ENCODE results near the gene SLC2A10.

Gene SLC2A10

DNA sequence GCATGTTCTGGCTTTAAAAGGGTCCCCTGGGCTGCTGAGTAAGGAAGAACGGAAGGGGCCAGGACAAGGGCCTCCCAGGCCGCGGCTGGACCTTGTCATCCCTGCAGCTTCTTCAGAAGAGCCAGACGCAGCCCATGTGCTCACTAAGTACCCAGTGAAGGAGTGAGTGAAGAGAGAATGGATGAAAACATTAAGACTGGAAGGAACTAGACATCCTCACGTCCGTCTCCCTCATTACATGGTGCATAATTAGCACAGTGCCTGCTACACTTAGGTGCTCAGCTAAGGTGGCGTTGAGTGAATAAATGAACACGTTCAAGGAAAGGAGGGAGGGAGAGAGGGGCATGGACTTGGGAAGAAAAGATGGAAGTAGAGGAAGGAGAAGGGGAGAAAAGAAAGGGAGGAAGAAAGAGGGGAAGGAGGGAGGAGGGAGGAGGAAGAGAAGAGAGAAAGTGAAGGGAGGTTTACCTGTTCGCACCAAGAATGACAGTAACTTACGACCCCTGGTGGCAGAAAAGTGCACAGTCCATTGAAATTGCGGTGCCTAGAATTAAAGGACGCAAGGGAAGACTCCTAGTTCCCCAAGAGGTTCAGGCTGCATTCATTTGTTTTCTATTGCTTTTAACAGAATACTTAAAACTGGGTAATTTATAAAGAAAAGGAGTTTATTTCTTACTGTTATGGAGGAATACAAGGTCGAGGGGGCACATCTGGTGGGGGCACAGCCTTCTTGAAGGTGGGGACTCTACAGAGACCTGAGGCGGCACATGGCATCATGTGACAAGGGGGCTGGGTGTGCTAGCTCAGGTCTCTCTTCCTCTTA lies 28.2 kb upstream of the SLC2A10 start:
- peak; percentile 44 for DNase-seq (ENCODE audit: insufficient read length, low spot score)
- peak; percentile 66 for FAIRE-seq

DNA sequence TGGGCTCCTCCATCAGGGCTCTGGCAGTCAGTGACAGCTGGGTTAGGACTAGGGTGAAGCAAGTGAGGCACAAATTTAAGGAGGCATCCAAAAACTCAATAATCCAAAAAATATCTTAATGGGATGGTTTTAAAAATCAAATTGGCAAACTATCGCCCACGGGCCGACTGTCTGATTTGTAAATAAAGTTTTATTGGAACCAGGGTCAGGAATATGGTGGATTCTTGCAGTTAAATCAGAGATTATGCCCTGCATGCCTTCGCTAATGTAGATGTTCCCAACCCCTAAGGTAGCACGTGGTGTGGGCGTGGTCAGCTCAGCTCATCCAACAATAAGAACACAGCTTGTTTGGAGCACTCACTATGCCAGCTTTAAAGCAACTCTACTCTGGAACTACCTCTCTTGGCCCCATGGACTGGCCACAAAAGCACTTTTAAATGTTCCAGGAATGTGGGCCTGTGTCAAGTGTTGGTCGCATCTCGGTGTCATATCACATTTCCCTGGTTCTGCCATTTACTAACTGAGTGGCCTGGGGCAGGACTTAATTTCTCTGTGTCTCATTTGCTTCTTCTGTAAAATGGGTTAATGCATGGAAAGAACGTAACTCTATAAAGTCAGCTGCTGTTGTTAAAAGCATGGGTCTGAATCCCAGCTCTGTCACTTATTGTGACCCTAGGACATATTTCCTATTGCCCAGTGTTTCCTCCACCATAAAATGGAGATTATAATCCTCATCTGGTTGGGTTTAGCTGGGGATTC lies 27.2 kb upstream of the SLC2A10 start:
- FAIRE-seq, result no peak
- DNase-seq (ENCODE audit: insufficient read length, low spot score), result no peak

DNA sequence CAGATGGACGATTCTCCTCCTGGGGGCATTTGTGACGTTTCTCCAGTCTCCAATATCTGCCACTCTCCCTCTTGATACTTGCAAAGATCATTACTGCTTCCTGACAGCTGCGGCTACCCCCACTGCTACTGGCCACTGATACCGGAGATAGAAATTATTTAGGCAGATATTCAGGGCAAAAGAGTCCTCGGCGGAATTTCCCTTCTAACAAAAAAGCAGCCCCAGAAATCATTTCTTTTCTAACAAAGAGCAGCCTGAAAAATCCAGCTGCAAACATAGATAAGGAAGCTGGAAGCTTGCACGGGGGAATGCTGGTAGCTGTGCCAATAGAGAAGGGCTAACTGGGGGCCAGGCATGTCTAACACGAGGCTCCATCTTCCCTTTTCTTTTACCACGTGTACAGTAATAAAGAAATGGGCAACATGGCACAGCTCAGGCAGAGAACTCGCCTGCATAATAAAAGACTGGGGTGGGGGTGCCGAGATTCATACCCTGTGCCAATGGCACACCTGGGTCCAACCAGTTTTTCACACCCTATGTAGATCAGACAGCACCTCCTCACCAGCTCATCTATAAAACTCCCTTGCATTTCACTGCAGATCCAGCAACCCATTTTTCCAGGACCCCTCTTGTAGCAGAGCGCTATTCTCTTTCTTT lies 26.3 kb upstream of the SLC2A10 start:
- FAIRE-seq (no peak), DNase-seq (ENCODE audit: insufficient read length, low spot score) (no peak)

- no peak for DNase-seq (ENCODE audit: insufficient read length, low spot score)
- FAIRE-seq, result no peak
Observed at GRCh38 chr20:46683668-46683938, 25.8 kb upstream of the SLC2A10 start.

DNA sequence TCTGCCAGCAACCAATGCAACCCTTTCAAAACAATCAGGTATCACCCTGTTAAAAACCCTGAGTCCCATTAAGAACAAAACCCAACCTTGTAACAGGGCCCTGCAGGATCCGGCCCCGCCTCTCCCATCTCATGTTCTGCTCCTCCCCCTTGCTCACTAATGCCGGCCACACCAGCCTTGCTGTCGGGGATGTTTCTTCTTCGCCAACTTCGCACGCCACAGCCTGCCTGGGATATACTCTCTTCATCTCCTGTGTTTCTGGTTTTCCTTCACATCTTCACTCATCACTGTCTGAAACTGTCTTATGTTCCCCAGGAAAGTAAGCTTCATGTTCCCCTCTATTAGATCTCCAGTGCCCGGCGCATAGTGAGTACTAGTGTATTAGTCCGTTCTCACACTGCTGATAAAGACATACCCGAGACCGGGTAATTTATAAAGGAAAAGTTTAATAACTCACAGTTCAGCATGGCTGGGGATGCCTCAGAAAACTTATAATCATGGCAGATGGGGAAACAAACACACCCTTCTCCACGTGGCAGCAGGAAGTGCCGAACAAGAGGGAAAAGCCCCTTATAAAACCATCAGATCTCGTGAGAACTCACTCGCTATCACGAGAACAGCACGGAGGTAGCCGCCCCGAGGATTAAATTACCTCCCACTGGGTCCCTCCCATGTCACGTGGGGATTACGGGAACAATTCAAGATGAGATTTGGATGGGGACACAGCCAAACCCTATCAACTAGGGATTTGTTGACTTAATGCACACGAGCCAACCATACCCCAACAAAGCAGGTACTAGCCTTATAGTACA lies 25.3 kb upstream of the SLC2A10 start:
- FAIRE-seq (no peak), DNase-seq (ENCODE audit: insufficient read length, low spot score) (no peak)

DNA sequence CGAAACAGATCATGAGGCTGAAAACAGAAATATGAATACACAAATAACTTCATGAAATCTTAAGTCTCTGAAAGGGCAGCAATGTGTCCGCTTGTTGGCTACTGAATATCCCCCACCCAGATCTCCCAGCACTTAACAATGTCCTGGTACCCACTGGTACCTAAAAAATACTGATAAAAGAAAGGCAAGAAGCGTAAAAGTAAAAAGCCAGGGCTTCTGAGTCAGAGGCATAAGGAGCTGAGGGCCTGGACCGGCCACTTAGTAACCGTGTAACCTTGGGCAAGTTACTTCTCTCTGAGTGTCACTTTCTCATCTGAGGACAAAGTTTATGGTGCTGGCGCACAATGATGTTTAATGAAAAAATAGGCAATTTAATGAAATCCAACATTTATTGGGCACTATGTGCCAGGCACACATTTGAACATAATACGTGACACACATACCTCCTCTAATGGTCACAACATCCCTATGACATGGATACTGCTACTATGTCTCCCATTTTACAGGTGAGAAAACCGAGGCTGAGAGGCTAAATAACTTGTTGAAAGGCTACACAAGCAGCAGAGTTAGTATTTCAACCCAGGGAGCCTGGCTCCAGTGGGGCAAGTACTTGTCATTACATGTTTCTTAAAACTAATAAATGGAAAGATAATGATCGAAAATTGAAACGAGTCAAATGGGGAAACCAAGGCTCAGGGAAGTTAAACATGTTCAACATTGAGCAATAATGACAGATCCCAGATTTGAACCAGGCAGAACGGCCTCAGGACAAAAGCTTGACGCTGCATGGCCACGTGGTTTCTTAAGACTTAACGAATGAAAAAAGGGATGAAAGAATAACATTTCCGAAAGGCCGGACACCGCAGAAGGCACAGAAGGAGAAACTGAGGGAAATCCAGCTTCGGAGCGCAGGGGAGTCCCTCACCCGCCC lies 21.0 kb upstream of the SLC2A10 start:
- FAIRE-seq (no peak), DNase-seq (ENCODE audit: insufficient read length, low spot score) (no peak)

DNA sequence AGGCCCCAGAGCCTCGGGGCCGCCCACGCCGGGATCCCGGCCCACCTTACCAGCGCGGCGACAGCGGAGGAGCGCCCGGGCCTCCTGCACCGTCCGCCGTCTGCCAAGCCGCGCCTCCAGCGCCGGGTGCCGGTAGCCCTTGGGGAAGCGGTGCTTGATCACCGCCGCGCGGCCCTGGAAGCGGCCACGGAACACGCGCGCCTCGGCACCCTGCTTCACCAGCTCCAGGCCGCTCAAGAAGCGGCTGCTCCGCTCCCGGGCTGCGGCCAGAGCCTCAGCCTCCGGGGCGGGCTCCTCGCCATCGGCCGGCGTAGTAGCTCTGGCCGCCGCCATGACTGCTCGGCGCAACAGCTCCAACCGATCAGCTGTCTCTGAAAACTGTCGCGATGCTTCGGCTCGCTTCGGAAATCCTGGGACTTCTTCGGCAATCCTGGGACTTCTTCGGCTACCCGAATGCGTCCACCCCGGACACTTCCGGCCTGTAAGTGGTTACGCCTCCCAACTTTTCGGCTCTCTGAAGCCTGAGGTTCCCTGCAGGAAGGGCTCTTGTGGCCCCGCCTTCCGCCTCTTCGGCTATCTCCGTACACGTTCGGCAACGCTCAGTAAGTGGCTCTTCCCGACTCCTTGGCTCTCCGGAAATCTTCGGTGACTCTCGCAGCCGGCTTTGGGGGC lies 20.2 kb upstream of the SLC2A10 start, which contains the start of gene TP53RK:
TSS of gene TP53RK (minus strand) at position 363 of the 672 bp plus-strand sequence. CDS start at position 333, 30 bp downstream.
- DNase-seq (ENCODE audit: insufficient read length, low spot score) (peak; percentile 84), FAIRE-seq (peak; percentile 97)

GRCh38 chr20:46689754-46690085 lies 19.7 kb upstream of the SLC2A10 start:
- FAIRE-seq (no peak), DNase-seq (ENCODE audit: insufficient read length, low spot score) (no peak)

DNA sequence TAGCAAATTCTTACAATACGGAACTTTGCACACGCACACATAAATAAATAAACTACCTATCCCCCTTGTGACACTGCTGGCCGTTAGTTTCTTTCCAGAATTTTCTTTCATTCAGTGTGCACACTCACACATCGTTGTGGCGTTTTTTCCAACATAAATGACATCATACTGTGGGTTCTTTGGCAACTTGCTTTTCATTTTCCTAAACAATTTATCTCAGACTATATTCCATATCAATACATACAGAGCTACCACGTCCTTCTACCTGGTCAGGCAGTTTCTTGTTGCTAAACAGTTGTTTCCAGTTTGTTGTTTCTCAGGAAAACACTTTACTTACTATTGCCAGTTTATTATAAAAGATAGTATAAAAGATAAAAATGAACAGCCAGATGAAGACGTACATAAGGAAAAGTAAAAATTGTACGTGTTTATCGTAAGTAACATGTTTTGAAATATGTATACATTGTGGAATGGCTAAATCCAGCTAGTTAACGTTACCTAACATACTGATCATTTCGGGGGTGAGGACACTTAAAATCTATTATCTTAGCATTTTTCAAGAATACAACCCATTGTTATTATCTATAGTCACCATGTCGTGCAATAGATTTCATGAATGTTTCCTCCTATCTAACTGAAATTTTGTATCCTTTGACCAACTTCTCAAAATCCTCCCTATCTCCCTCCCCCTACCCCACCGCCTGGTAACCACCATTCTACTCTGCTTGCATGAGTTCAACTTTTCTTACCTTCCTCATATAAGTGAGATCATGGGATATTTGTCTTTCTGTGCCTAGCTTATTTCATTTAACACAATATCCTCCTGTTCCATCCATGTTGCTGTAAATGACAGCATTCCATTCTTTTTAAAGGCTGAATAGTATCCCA lies 19.0 kb upstream of the SLC2A10 start:
- DNase-seq (ENCODE audit: insufficient read length, low spot score) (no peak), FAIRE-seq (no peak)

DNA sequence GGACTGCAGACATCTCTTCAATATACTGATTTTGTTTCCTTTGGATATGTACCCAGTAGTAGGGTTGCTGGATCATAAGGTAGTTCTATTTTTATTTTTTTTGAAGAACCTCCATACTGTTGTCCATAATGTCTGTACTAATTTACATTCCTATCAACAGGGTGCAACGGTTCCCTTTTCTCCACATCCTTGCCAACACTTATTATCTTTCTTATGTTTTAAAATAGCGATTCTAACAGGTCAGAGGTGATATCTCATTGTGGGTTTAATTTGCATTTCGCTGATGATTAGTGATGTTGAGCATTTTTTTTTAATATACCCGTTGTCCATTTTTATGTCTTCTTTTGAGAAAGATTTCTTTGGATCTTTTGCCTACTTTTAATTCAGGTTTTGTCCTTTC lies 18.3 kb upstream of the SLC2A10 start:
- no peak for DNase-seq (ENCODE audit: insufficient read length, low spot score)
- no peak for FAIRE-seq

DNA sequence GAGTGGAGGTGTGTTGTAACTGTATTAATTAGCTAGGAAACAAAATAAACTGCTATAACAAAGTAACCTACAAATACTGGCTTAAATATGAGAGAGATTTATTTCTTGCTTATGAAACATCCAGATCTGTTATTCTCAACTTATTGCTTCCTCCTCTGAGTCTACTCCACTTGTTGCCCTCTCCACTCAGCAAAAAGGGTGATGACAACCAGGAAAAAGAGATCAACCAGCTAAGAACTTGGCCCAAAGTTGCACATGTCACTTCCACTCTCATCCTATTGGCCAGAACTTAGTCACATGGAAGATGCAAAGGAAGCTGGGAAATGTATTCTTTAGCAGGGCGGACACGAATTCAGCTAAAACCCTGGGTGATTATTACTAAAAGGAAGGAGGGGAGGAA lies 15.0 kb upstream of the SLC2A10 start:
- no peak for DNase-seq (ENCODE audit: insufficient read length, low spot score)

DNA sequence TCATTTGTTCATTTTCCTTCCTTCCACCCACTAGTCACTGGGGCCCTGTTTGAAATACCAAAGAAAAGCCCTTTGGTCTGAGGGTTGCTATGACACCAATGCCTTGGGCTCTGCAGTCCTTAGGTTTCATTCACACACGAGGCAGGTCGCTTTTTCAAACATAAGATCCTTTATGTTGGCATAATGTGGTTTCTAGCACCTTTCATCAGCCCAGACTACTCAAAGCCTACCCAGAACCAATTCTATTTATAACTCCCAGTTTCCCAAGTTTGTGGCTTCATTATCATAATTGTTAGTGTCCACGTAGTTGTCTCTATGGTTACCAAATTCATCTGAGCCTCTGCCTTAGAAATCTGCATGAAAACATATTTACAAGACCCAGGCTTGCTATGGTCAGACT lies 13.6 kb upstream of the SLC2A10 start:
- no peak for FAIRE-seq
- DNase-seq (ENCODE audit: insufficient read length, low spot score), result no peak

More for the DNA sequence above, 15.0 kb upstream of the SLC2A10 start:
- FAIRE-seq, result peak; percentile 18

DNA sequence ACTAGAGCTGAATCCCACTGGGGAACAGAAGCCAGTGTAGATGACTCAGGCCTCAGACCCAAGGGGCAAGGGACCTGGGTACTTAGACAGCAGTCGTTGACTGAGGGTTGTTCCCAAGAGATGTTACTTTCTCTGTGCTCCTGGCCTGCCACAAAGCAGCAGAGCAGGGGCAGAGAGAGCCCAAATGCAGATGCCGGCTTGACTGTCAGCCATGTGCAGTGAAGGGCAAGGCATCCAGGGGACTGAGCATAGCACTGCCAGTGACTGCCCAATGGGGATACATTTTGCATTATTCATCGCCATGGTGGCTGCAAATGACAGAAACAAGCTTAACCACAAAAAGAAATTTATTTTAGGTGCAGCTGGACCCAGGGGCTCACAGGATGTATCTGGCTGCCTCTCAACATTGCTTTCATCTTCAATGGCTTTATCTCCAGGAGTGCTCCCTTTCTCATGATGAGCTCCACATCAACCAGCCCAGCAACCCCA lies 12.6 kb upstream of the SLC2A10 start:
- DNase-seq (ENCODE audit: insufficient read length, low spot score), result no peak
- no peak for FAIRE-seq

DNA sequence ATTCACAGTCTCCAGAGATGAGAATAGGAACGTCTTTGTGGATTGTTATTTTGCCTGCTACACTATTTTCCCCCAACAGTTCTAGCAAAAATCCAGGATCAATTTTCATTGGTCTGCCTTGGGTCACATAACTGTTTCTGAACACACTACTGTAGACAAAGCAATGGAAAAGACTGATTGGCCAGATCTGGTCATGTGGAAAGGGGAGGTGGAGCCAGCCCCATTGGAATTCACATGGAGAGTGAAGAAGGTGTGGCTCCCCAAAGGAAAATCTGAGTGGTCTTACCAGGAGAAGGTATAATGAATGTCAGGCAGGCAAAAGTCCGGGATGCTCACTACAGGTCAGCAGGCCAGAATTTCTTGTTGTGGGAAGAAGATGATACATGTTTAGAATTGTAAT lies 10.7 kb upstream of the SLC2A10 start:
- FAIRE-seq, result no peak
- no peak for DNase-seq (ENCODE audit: insufficient read length, low spot score)

- no peak for FAIRE-seq
Observed at GRCh38 chr20:46699651-46700359, 9.6 kb upstream of the SLC2A10 start.

DNA sequence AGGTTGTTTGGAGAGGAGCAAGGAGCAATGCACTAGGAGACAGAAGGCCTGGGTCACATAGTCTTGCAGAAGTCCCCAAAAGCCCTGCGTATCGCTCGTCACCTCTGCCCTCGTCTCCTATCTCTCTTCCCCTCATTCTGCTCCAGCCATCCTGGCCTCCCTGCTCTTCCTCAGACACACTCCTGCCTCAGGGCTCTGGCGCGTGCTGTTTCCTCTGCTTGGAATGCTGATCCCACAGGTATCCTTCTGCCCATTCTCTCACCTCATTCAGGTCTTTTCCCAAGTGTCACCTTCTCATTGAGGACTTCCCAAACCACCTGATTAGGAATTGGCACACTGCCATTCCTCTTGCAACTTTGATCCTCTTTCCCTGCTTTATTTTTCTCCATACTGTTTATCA lies 9.0 kb upstream of the SLC2A10 start:
- DNase-seq (ENCODE audit: insufficient read length, low spot score), result no peak
- no peak for FAIRE-seq

More at GRCh38 chr20:46699651-46700359, 9.6 kb upstream of the SLC2A10 start:
- no peak for DNase-seq (ENCODE audit: insufficient read length, low spot score)

- DNase-seq (ENCODE audit: insufficient read length, low spot score) (no peak), FAIRE-seq (no peak)
Observed at GRCh38 chr20:46701057-46701456, 8.4 kb upstream of the SLC2A10 start.

- DNase-seq (ENCODE audit: insufficient read length, low spot score) (no peak), FAIRE-seq (no peak)
Observed at GRCh38 chr20:46701556-46701955, 7.9 kb upstream of the SLC2A10 start.
